SK-N-SH treated with all-trans-retinoic acid at 6 μM for 48 hours (cell line): ENCODE data around the gene WDR20.

Source experiments
- ATAC-seq: fragments of 200-7000 bp; cut with Tn5 transposase; 3 replicates; pipeline ENCODE4 v1.9.1; 2020; ENCODE audit warnings: mild to moderate bottlenecking, moderate library complexity
- ARNTL ChIP-seq: fragments of 450-650 bp; formaldehyde crosslinking; IDR thresholded peaks from 2 replicates; pipeline ENCODE4 v1.5.0; 2020; ENCODE audit warnings: low read depth, mild to moderate bottlenecking, moderate library complexity, borderline replicate concordance
- BACH2 ChIP-seq: fragments of 250-450 bp; sonication (Bioruptor Pico); IDR thresholded peaks from 2 replicates; pipeline ENCODE4 v1.9.0; 2021; ENCODE audit warnings: mild to moderate bottlenecking, borderline replicate concordance
- CREB5 ChIP-seq: fragments of 250-450 bp; sonication (Bioruptor Pico); IDR thresholded peaks from 2 replicates; pipeline ENCODE4 v1.5.1; 2020; ENCODE audit warnings: low read depth, mild to moderate bottlenecking, moderate library complexity
- CSDC2 ChIP-seq: fragments of 250-450 bp; sonication (Bioruptor Pico); IDR thresholded peaks from 2 replicates; pipeline ENCODE4 v1.5.0; 2020; ENCODE audit warnings: mild to moderate bottlenecking, moderate library complexity
- CSRNP3 ChIP-seq: fragments of 250-450 bp; sonication (Bioruptor Pico); IDR thresholded peaks from 2 replicates; pipeline ENCODE4 v1.5.1; 2021; ENCODE audit warnings: mild to moderate bottlenecking, moderate library complexity
- ESRRG ChIP-seq: fragments of 250-450 bp; sonication (Bioruptor Pico); IDR thresholded peaks from 2 replicates; pipeline ENCODE4 v1.6.1; 2021; ENCODE audit warnings: mild to moderate bottlenecking
- GLIS3 ChIP-seq: fragments of 250-450 bp; sonication (Bioruptor Pico); IDR thresholded peaks from 2 replicates; pipeline ENCODE4 v1.5.0; 2020; ENCODE audit warnings: mild to moderate bottlenecking, moderate library complexity
- OSR1 ChIP-seq: fragments of 250-450 bp; sonication (Bioruptor Pico); IDR thresholded peaks from 2 replicates; pipeline ENCODE4 v1.8.0; 2022; ENCODE audit warnings: moderate library complexity, mild to moderate bottlenecking, inconsistent platforms
- POU6F1 ChIP-seq: fragments of 250-450 bp; sonication (Bioruptor Pico); IDR thresholded peaks from 2 replicates; pipeline ENCODE4 v1.8.0; 2021; ENCODE audit warnings: low read depth, mild to moderate bottlenecking, moderate library complexity, borderline replicate concordance
- PPARA ChIP-seq: fragments of 250-450 bp; sonication (Bioruptor Pico); IDR thresholded peaks from 2 replicates; pipeline ENCODE4 v1.5.0; 2020; ENCODE audit warnings: mild to moderate bottlenecking, borderline replicate concordance
- RARB ChIP-seq: fragments of 250-450 bp; sonication (Bioruptor Pico); IDR thresholded peaks from 2 replicates; pipeline ENCODE4 v1.8.0; 2021; ENCODE audit warnings: mild to moderate bottlenecking, moderate library complexity
- SNAI2 ChIP-seq: fragments of 250-450 bp; sonication (Bioruptor Pico); IDR thresholded peaks from 2 replicates; pipeline ENCODE4 v1.5.0; 2020; ENCODE audit warnings: mild to moderate bottlenecking, moderate library complexity
- TCF4 ChIP-seq: fragments of 250-450 bp; sonication (Bioruptor Pico); IDR thresholded peaks from 2 replicates; pipeline ENCODE4 v1.8.0; 2021; ENCODE audit warnings: mild to moderate bottlenecking, moderate library complexity, borderline replicate concordance
- TSHZ2 ChIP-seq: fragments of 250-450 bp; sonication (Bioruptor Pico); IDR thresholded peaks from 2 replicates; pipeline ENCODE4 v1.5.0; 2020; ENCODE audit warnings: mild to moderate bottlenecking, moderate library complexity
- ZFP30 ChIP-seq: fragments of 450-650 bp; formaldehyde crosslinking; IDR thresholded peaks from 2 replicates; pipeline ENCODE4 v1.5.0; 2022; ENCODE audit warnings: mild to moderate bottlenecking, moderate library complexity
- ZNF565 ChIP-seq: fragments of 450-650 bp; formaldehyde crosslinking; conservative IDR thresholded peaks from 2 replicates; pipeline ENCODE4 v1.5.0; 2020; ENCODE audit warnings: low read depth, mild to moderate bottlenecking, moderate library complexity
- ZNF70 ChIP-seq: fragments of 450-650 bp; formaldehyde crosslinking; IDR thresholded peaks from 2 replicates; pipeline ENCODE4 v1.5.0; 2020; ENCODE audit warnings: mild to moderate bottlenecking, moderate library complexity

Gene WDR20

GRCh38 chr14:102140027-102140749 lies 491 bp downstream of the WDR20 start:
- peak; percentile 52 for ATAC-seq

GRCh38 chr14:102140750-102141145 lies 1.1 kb downstream of the WDR20 start:
- ATAC-seq, result peak; percentile 13
- TF ChIP-seq PPARA (CRISPR knock-in tag) (no peak), CREB5 (CRISPR knock-in tag) (no peak), TSHZ2 (CRISPR knock-in tag) (no peak), CSRNP3 (CRISPR knock-in tag) (no peak), BACH2 (CRISPR knock-in tag) (no peak), TCF4 (CRISPR knock-in tag) (no peak), SNAI2 (CRISPR knock-in tag) (no peak), RARB (CRISPR knock-in tag) (no peak), OSR1 (CRISPR knock-in tag) (no peak), POU6F1 (no peak), GLIS3 (CRISPR knock-in tag) (no peak), ZNF70 (no peak), ZFP30 (CRISPR knock-in tag) (no peak), ARNTL (CRISPR knock-in tag) (no peak), ESRRG (CRISPR knock-in tag) (no peak)

More at GRCh38 chr14:102140027-102140749, 491 bp downstream of the WDR20 start:
- TF ChIP-seq RARB (CRISPR knock-in tag) (no peak), CREB5 (CRISPR knock-in tag) (no peak), ZFP30 (CRISPR knock-in tag) (no peak), ZNF565 (no peak), CSDC2 (CRISPR knock-in tag) (no peak), OSR1 (CRISPR knock-in tag) (no peak), ESRRG (CRISPR knock-in tag) (no peak), TSHZ2 (CRISPR knock-in tag) (no peak), CSRNP3 (CRISPR knock-in tag) (no peak), ARNTL (CRISPR knock-in tag) (no peak), SNAI2 (CRISPR knock-in tag) (no peak), TCF4 (CRISPR knock-in tag) (no peak)
